AG09309 (cell line): ENCODE results near the gene CLEC2B.

Experiments used
- DNase-seq: peaks from one replicate; pipeline ENCODE4 v3.0.0-alpha.2; 2010; ENCODE audit warnings: low read depth
- H3K4me3 ChIP-seq: 2 replicates; pipeline ENCODE4 v1.5.1; 2011; ENCODE audit warnings: mild to moderate bottlenecking, low read depth, low read length, moderate library complexity; ENCODE audit not compliant: control insufficient read depth
- TF ChIP-seq, protein P1 (sequence below): IDR thresholded peaks from 2 replicates; pipeline ENCODE4 v1.5.1; 2011; ENCODE audit warnings: mild to moderate bottlenecking, low read depth, low read length, inconsistent platforms; ENCODE audit not compliant: insufficient read depth, control insufficient read depth; ENCODE audit errors: missing control alignments

Gene CLEC2B

DNA sequence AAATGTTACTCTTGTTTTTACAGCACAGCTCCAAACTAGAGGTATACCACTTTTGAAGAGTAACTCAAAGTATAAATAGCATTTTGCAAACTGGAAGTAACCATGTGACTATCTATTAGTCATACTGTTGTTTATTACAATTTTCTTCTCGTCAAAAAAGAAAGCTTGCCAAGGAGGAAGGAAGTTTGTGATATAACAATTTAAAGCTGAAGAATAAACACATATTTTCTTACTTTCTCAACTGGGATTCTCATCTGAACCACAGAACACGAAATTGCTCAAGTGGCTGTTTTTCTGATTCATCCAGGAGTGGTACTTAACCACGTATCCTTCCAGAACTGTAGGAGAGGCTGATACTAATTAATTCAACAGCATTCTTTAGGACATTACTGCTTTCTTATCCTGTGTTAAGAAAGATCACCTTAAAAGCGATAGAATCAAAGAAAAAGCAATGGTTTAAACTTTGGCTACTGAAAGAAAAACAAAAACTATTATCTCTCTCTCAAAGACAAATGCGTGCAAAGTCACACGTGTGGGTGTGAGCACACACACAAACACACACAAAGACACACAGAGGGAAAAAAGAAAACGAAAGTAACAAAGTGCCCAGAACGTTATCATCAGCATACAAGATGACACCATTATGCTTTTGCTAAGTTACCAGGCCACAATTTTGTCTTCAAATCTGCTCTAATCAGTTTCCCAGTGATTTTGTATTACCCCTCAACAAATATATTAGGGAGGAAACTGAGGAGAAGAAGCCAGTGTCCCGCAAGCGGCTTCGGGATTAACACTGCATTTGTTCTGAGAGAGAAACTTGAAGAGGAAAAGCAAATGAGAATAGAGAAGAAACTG lies at the start of gene CLEC2B:
CLEC2B (minus strand) TSS at position 48 of the 855 bp plus-strand sequence.
- DNase-seq: peak; percentile 69
- H3K4me3 ChIP-seq: peak within 1 kb of the TSS; percentile 47
- TF ChIP-seq, protein P1, sequence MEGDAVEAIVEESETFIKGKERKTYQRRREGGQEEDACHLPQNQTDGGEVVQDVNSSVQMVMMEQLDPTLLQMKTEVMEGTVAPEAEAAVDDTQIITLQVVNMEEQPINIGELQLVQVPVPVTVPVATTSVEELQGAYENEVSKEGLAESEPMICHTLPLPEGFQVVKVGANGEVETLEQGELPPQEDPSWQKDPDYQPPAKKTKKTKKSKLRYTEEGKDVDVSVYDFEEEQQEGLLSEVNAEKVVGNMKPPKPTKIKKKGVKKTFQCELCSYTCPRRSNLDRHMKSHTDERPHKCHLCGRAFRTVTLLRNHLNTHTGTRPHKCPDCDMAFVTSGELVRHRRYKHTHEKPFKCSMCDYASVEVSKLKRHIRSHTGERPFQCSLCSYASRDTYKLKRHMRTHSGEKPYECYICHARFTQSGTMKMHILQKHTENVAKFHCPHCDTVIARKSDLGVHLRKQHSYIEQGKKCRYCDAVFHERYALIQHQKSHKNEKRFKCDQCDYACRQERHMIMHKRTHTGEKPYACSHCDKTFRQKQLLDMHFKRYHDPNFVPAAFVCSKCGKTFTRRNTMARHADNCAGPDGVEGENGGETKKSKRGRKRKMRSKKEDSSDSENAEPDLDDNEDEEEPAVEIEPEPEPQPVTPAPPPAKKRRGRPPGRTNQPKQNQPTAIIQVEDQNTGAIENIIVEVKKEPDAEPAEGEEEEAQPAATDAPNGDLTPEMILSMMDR: no peak

DNA sequence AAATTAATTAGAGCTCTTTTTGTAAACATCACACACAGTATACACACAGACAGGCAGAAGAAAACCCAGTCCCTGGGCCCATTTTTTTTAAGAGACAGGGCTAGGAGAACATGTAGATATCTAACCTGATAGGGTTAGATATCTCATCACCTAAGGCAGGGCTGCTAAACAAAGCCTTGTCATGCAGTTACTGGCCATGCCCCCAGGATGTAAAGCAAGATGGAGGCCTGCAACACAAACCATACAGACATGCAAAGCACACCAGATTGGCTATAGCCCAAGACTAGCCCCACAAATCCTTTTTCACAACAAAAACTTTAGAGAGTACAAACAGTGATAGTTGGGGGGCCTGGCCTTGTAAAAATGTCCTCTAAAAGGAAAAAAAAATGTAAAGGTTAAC lies 42.6 kb upstream of the CLEC2B start:
- H3K4me3 ChIP-seq: no peak overlapping the region
- TF ChIP-seq, protein P1: no peak
- DNase-seq: no peak

DNA sequence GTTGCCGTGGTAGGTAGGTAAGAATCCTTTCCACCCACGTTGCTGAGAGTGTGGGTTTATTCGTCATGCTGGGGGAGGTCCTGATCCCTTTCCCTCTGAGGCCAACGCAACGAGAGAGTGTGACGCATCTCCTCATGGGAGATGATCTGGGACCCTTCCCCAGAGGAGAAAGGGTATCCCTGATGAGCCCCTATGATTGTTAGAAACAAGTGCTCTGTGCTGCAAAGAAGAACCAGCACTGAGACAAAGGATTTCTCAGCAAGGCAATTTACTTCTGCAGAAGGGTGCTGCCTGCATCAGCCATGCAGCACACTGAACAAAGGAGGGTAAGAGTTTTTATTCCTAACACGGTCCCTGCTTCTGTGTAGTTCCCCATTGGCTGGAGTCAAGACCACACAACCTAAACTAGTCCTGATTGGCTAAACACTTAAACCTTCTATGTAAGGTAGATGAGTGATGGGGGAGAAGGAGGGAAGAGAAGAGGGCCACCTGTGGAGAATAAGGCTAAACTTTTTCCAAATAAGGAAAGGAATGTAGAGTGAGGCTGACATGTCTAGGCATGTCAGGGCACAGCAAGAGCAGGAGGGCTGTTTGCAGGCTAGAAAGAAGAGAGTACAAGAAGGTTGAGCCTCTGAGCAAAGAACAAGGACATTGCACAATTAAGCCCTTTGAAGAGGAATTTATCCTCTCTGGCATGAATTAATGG lies 41.7 kb upstream of the CLEC2B start:
- H3K4me3 ChIP-seq: no peak overlapping the region
- no peak for DNase-seq
- TF ChIP-seq, protein P1: no peak

GRCh38 chr12:9909724-9910123 lies 40.6 kb upstream of the CLEC2B start:
- TF ChIP-seq, protein P1: no peak
- no peak for DNase-seq

GRCh38 chr12:9908350-9908749 lies 39.2 kb upstream of the CLEC2B start:
- TF ChIP-seq, protein P1: no peak
- H3K4me3 ChIP-seq: no peak overlapping the region
- no peak for DNase-seq

More at GRCh38 chr12:9909724-9910123, 40.6 kb upstream of the CLEC2B start:
- no peak overlapping the region for H3K4me3 ChIP-seq

DNA sequence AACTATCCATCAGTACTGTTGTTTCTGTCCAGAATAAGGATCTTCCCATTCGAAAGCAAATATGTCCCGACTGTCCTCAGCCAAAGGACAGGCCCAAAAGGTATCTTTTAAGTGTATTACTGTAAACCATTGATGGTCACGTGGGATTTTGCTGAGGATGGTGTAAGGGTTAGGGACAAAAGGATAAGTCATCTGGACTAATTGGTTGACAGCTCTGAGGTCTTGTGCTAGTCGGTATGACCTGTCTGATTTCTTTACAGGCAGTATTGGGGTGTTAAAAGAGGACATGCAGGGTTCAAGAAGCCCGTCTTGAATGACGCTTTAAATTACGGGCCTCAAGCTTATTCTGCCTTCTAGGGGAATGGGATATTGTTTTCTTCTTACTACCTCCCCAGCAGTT lies 38.6 kb upstream of the CLEC2B start:
- no peak overlapping the region for H3K4me3 ChIP-seq
- TF ChIP-seq, protein P1: no peak
- DNase-seq: no peak
